NK-92 (cell line): Measurements from ENCODE around the gene SYNGR1.
"Not testable (repeated sequence)": the region's sequence is repeated elsewhere in the genome, so short reads cannot be mapped to it uniquely, and the experiment has no call there.

Experiments used
- DNase-seq: peaks from one replicate; lab custom pipeline; 2025; ENCODE audit not compliant: unreplicated experiment; lab: John Stamatoyannopoulos, UW

Gene SYNGR1

DNA sequence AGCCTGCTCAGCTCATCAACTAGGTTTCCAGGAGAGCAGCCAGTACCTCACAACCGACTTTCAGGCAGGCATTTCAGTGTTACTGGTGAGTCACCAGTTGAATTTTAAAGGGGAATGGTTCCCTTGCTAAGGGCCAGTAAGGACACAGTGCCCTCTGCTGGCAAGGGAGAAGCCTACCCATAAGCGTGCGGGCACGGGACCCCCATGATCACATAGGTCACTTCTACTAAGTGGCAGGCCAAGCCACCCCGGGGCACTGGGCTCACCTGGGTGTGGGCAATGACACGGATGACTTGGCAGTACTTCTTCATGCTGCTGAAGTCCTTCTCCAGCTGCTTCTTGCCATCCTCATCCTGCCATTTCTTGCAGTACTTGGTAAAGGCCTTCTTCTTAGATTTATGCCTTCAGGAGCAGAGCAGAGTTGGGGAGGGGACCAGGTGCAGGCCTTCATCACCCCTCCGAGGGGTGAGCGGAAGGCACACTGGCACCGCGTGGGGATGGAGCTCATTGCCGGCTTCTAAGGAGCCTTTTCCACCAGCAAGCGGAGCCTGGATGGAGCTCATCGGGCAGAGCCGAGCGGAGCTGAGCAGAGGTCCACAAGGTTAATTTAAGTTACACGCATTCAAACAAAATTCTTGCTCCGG, 33.2 kb upstream of the SYNGR1 start:
- no peak for DNase-seq

- DNase-seq = no peak
These were observed 32.6 kb upstream of the SYNGR1 start for GRCh38 chr22:39317084-39317774.

GRCh38 chr22:39317775-39318506, 31.9 kb upstream of the SYNGR1 start:
- DNase-seq = no peak

- DNase-seq = no peak
These were observed 31.1 kb upstream of the SYNGR1 start for GRCh38 chr22:39318507-39319283.

- DNase-seq = peak; percentile 73
These were observed 30.3 kb upstream of the SYNGR1 start, which contains the start of gene RPL3 for GRCh38 chr22:39319284-39320022. Gene RPL3, minus strand, starts transcription at chr22:39319623. Its CDS starts 26 bp downstream, at chr22:39319597.

- not testable (repeated sequence) for DNase-seq
These were observed 29.2 kb upstream of the SYNGR1 start for GRCh38 chr22:39320616-39321029.

- DNase-seq = no peak
These were observed 24.3 kb upstream of the SYNGR1 start for GRCh38 chr22:39325392-39325932.

GRCh38 chr22:39327995-39328754, 21.6 kb upstream of the SYNGR1 start:
- DNase-seq = no peak

DNA sequence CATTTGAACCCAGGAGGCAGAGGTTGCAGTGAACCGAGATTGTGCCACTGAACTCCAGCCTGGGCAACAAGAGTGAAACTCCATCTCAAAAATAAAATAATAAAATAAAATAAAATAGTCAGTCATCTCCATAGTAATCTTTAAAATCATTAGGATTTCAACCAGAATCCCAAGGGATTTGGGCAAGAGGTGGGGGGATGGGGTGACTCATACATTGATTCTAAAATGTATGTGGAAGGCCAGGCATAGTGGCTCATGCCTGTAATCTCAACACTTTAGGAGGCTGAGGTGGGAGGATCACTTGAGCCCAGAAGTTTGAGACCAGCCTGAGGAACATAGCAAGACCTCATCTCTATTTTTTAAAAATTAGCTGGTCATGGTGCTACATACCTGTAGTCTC, 19.2 kb upstream of the SYNGR1 start:
- not testable (repeated sequence) for DNase-seq

DNA sequence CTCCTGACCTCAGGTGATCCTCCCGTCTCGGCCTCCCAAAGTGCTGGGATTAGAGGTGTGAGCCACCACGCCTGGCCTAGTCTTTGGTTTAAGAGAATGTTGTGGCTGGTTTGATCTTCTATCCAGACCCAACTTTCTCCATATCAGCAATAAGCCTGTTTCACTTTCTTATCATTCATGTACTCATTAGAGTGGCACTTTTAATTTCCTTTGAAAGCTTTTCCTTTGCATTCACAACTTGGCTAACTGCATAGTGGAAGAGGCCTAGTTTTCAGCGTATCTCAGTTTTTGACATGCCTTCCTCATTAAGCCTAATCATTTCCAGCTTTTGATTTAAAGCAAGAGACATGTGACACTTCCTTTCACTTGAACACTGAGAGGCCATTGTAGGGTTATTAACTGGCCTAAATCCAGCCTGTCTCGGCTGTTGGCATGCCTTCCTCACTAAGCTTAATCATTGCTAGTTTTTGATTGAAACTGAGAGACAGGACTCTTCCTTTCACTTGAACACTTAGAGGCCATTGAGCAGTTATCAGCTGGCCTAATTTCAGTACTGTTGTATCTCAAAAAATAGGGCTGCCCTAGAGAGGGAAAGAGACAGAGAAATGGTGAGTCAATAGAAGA, 17.2 kb upstream of the SYNGR1 start:
- DNase-seq = no peak

DNA sequence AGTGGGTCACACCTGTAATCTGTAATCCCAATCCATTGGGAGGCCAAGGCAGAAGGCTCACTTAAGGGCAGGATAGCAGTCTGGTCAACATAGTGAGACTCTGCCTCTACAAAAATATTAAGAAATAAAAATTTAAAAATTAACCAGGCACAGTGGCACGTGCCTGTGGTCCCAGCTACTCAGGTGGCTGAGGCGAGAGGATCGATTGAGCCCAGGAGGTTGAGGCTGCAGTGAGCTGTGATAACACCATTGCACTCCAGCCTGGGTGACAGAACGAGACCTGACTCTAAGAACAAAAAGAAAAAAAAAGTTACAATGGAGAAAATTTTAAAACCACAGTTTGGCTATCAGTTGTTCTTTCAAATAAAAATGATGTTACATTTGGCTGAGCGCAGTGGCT, 13.4 kb upstream of the SYNGR1 start:
- DNase-seq = no peak

GRCh38 chr22:39339775-39340174, 10.0 kb upstream of the SYNGR1 start:
- not testable (repeated sequence) for DNase-seq

DNA sequence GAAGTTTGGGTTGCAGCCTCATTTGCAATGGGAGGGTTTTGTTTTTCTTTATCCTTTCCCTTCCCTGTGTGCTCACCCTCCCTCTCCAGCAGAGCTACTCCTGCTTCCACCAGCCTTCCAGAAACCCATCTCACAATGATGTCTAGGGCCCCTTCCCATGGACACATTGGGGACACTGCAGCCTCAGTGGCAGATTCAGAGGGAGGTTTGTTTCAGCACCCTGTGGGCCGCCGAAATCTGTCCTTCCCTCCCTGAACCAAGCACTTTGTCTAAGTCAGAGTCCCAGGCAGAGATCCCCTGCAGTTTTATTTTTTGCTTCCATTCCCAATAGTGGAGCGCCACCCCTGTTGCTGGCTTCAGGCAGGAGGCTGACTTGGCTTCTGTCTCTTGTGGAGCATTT, 8.6 kb upstream of the SYNGR1 start:
- no peak for DNase-seq

DNA sequence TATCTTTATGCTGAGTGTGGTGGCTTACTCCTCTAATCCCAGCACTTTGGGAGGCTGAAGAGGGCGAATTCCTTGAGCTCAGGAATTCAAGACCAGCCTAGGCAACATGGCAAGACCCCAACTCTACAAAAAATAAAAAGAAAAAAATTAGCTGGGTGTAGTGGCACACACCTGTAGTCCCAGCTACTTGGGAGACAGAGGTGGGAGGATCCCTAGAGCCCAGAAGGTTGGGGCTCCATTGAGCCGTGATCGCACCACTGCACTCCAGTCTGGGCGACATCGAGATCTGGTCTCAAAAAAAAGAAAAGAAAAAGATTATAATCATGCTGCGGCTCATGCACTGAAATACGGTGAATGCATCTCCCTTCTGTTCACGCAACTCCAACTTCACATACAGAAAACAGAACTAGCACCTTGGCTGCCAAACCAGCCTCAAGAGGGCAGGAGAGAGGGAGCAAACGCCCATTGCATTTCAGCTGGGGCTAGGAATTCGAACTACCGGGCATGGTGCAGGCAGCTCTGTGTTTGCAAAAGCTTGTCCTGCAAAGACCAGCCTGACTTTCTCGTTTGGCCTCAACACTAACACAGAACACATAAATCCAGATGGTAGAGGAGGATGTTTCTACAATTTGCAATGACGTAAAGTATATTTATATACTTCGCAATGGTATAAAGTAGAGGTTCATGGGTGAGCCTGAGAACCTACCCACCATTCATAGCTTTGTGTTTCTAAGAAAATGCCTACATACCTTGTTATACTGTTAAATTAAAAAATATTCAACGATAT, 6.3 kb upstream of the SYNGR1 start:
- DNase-seq = no peak

GRCh38 chr22:39344046-39344390, 5.8 kb upstream of the SYNGR1 start:
- DNase-seq = no peak

DNA sequence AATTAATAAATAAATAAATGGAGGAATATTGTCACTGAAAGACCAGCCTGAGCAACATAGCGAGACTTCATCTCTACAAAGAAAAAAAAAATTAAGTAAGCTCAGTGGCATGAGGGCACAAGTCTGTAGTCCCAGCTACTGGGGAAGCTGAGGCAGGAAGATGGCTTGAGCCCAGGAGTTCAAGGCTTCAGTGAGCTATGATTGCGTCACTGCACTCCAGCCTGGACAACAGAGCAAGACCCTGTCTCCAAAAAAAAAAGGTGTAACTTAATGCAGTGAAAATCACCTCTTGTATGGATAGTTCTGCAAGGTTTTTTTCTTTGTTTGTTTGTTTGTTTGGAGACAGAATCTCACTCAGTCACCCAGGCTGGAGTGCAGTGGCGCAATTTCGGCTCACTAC, 4.6 kb upstream of the SYNGR1 start:
- DNase-seq = no peak

- DNase-seq = no peak
These were observed 784 bp upstream of the SYNGR1 start for GRCh38 chr22:39348909-39349505.

DNA sequence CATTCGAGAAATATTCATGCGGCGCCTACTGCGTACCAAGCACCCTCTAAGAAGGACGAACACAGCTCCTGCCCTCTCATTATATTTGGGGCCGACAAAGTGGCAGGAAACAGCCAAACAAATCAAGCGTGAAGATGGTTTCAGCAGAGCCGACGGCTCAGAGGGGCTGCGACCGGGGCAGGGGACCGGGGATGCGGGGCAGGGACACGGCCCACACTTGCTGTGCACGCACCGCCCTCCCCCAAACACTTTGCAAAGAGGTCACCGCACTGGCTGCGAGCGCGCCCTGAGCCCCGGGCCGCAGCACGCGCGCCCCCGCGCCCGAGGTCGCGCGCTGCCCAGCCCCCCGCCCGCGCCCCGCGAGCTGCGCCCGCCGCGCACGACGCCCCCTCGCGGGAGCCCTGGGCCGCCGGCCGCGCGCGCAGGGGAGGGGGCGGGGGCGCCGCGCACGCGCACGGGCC, 255 bp upstream of the SYNGR1 start:
- DNase-seq = no peak
